GM21528 (cell line): Measurements from ENCODE around the gene C19orf47.
"Not testable (repeated sequence)": the region's sequence is repeated elsewhere in the genome, so short reads cannot be mapped to it uniquely, and the experiment has no call there.

Source experiments
- ATAC-seq: cut with Tn5 transposase; IDR thresholded peaks from one replicate; pipeline ENCODE4 v1.9.1; 2021; ENCODE audit warnings: mild to moderate bottlenecking, moderate library complexity; ENCODE audit not compliant: unreplicated experiment, low FRiP score

Gene C19orf47

DNA sequence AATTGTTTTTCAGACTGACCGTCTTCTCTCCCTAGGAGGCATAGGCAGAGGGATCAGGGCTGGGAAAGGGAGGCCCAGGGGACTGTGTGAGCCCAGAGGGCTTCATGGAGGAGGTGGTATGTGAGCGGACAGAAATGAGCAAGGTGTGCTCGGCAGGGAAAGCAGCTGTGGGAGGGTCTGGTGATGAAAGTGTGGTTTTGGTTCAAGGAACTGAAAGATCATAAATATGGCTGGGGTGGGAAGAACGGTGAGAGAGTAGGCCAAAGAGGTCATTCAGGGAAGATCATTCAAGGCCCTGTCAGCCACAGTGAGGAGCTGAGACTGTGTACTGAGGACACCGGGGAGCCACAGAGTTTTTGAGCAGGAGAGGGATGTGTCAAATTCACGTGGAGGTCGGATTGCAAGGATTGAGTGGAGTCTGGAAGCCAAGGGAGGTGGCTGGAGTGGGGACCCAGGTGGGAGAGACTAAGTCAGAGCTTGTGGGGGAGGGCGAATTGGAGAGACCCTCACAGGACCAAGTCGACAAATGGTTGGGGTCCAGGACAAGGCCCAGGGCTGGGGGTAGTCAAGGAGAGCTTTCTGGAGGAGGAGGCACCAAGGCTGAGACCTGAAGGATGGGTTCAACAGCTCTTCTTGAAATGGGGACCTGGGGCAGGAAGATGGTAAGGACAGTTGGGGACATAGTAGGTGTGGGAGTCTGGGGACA, 7.9 kb upstream of the C19orf47 start:
- no peak for ATAC-seq

DNA sequence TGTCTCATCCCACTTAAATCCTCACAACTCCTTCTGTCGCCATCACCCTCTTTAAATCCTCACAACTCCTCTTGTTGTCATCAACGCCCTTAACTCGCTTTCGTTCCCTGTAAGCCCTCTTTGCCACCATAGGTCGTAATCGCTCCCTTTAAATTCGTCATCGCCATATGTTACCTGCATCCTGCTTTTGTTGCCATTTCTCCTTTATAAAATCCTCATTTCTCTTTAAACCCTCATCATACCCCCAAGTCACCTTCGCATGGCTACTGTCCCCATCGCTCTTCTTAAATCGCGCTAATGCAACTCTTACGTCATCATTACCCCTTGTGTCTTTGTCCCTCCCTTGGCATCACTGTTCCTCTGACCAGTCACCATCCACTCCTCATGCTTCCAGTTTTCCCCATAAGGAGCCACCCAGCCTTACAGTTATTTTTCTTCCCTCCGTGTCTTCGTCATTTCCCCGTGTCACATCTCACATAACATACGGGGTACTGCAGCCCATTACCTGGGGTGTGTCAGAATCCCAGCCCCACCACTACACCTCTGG, 837 bp upstream of the C19orf47 start:
- peak; percentile 2 for ATAC-seq

DNA sequence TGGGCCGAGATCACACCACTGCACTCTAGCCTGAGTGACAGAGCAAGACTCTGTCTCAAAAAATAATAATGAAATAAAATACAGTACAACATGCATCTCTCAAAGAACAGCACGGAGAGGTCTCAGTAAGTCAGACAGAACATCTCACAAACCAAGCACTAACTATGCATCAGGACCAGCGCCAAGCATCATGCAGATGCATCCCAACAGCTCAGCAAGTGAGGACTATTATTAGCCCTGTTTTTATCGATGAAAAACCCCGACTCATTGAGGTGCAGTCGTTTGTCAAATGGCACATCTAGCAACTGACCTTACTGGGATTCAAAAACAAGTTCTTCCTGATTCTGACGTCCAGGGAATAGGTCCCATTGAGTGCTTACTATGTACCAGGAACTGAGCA, 3.8 kb downstream of the C19orf47 start:
- ATAC-seq, result no peak

DNA sequence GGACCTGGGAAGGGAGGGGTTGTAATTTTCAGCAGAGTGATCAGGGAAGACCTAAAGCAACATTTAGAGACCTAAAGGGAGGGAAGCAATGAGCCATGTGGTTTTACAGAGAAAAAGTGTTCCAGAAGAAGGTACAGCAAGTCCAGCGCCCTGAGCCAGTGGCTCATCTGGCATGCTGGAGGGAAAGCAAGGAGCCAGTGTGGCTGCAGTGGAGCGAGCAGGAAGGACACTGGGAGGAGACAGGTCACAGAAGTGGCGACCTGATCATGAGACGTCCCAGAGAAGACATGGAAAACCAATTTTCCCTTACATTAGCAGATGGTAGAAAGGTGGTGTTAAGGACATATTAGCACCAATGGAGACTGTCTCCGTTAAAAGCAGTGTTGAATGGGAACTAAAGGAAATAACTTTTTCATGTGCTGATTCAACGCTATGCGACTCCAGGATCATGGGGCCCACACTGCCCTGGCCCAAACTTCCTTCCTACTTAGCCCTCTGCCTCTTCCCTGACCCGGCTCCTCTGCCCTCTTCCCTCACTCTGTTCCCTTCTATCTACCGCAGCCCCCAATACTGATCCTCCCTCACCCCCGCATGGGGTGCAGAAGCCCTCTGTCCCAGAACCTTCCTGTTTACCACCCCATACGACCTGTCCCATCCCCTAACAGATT, 5.4 kb downstream of the C19orf47 start:
- no peak for ATAC-seq

DNA sequence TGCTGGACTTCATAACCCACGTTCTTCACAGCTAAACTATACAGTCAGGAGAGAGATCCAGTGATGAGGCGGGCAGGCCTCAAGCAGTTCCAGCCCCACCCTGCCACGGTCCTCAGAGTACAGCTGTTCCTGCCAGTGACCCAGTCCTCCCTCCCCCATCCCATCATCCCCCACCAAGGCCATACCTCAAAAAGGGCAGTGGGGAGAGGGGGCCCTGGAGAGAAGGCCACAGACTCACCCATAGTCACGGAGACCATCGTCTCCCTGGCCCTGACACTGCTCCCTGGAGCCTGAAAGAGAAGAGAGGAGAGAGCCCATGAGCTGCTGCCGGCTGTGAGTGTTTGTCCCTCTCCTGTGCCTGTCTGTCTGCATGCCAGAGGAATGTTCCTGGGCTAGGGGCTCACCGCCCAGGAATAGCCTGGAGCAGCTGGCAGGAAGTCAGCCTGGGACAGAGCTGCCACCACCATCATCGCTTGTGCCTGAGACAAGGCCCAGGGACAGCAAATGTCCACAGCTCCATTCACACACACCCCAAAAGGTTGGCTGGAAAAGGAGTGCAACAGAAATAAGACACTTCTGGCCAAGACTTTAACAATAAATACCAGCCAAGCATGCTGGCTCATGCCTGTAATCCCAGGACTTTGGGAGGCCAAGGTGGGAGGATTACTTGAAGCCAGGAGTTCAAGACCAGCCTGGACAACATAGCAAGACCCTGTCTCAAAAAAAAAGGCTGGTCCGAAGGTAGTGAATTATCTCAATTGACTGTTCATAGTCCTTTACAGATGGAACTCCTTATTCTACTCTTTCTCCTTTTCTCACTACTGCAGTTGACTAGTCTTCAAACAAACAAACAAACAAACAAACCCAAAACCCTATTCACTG, 6.4 kb downstream of the C19orf47 start:
- no peak for ATAC-seq

DNA sequence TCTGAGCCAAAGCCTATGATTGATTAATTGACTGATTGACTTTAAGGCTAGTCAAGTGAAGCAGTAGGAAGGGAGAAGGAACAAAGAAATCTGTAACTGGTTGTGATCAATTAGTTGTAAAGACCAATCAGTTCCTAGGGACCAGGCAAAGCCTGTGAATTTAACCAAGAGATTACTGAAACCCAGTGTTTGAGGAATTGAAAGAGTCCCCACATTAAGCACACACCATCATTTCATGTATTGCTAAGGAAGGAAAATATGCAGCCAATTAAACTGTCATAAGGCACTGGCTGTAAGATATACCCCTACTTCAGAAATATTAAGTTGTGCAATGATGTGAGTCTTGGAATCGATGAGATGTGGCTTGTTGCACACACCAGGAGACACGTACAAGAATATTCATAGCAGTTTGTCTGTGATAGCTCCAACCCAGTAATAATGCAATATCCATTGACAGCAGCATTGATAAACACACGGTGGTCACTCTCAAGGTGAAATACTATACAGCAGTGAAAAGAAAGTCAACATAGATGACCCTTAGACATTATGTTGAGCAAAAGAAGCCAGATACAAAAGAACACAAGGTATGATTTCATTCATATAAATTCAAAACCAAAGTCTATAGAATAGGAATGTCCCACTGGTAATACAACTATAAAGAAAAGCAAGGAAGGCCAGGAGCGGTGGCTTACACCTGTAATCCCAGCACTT, 9.0 kb downstream of the C19orf47 start:
- no peak for ATAC-seq

DNA sequence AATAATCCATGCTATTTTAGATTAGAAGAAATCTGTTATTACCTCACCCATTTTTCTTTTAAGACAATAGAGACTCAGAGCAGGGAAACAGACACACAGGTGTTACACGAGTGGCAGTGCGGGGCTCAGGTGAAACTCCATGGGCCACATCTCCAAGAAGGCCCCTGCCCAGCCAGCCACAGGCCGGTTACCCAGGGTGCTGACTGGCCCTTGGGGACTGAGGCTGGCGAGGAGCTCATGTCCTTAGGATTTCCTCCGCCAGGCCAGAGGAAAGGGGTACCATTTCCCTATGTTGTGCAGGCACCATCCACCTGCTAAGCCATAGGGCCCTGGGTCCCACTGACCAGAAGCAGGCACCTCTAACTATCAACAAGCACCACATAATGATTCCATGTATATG, 10.6 kb downstream of the C19orf47 start:
- ATAC-seq, result no peak

DNA sequence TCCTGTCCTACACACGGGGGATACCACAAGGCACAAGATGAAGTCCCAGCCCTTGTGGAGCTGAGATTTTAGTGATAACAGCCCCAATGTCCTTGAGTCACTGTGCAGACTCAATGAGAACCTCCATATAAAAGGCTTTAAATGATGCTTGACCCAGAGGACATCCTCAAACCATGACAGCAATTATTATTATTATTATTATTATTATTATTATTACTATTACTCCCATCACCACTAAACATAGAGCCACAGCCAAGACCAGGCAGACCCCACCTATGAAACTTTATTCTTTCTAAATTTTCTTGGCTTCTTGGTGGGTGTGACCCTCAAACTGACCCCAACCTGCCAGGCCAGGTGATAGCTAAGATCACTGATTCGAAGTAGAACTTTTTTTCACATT, 11.1 kb downstream of the C19orf47 start:
- ATAC-seq, result no peak

DNA sequence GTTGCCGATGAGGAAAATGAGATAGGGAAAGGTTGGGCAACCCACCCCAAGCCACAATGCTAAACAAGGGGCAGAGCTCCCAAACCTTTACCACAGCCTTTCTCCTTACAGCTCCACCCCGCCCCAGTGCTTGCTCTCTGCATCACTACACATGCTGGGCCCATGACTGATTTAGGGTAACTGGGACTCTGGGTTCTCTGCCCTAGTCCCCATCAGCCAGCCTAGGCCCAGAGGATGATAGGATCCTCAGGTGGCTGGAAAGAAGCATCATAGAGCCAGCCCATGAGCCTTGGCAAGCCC, 11.6 kb downstream of the C19orf47 start:
- no peak for ATAC-seq

DNA sequence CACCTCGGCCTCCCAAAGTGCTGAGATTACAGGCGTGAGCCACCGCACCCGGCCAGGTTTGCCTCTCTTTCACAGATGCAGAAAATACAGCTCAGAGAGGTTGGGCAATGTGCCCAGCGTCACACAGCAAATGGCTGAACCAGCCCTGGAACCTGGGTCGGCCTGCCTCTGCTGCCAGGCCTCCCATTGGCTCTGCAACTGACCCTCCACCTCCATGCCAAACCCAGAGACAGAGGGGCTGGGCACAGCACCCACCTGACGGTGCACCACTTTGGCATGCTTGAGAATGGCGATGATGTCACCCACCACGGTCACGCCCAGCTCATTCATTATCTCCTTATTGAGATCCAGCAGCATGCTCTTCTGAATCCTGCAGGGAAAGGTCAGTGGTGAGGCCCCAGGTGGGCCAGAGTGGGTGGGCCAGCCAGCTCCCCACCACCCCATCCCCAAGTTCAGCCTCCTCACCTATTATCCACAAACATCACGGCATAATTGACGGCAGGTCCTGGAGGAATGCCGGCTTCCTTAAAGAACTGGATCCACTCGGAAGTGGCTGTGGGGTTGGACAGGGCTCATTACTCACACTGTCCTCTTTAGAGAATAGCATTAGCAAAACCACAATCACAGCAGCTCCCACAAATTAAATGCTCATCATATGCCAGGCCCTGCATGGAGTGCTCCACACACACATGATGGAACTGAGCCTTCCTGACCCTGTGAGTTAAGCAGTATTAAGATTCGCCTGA, 12.2 kb downstream of the C19orf47 start:
- no peak for ATAC-seq

DNA sequence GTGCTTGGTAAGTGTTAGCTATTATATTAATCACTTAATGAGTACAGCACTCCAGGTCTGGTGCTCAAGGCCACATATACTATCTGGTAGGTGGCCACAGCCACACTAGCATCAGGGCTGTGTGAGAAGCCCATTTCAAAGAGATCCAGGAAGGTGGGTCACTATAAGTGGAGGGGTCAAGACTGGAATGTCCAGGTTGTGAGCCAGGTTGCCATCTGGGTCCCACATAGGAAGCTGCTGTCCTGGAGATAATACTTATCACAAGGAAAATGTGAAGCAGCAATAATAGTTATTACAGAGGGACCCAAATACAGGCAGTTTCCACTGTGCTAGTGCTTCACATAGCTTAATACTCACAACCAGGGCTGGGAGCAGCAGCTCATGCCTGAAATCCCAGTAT, 13.1 kb downstream of the C19orf47 start:
- no peak for ATAC-seq

DNA sequence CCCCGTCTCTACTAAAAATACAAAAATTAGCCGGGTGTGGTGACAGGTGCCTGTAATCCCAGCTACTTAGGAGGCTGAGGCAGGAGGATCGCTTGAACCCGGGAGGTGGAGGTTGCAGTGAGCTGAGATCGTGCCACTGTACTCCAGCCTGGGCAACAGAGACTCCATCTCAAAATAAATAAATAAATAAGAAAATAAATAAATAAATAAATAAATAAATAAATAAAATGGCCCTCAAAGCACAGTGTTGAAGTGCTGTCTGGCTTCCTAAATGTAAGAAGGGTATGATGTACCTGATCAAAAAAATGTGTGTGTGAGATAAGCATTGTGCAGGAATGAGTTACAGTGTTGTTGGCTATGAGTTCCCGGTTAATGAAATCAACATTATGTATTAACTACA, 15.1 kb downstream of the C19orf47 start:
- ATAC-seq, result not testable (repeated sequence)

DNA sequence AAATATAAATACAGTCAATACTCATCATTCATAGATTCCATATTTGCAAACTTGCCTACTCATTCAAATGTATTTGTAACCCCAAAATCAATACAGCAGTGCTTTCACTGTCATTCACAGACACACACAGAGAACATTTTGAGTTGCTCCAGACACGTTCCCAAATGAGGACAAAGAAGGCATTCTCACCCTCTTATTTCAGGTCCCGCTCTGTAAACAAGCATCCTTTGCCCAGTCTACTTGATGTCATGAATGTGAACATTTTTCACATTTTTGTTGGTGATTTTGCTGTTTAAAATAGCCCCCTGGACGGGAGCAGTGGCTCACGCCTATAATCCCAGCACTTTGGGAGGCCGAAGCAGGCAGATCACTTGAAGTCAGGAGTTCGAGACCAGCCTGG, 15.5 kb downstream of the C19orf47 start:
- ATAC-seq, result no peak

DNA sequence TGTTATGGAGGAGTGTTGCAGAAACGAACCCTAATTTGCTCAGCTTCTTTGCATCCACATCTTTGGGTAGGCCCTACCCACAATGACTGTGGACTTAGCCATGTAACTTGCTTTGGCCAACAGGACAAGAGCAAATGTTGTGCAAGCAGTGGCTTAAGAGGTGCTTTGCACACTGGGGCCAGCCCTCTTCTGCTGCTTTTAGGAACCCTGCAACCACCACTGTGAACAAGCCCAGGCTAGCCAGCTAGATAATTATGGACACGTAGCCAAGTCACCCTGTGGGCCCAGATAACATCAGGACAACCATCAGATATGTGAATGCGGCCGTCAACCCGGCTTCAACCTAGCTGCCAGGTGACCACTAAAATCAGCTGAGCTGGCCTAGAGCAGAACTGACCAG, 17.1 kb downstream of the C19orf47 start:
- ATAC-seq, result no peak

DNA sequence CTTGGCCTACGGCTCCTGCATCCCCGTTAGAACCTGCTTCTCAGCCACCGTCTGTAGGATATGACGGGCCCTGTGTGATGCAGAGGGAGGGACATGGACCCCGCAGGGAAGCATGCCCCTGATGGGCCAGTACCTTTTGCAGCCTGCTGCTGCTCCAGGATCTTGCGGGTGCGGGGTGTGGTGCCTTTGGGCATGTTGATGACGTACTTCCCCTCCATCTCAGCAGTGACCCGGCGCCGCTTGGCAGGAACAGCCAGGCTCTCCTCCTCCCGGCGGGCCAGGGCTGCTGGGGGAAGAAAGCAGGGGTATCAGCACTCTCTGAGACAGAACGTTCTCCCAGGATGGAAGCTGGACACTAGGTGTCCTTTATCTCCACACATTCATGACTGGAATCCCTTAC, 22.0 kb downstream of the C19orf47 start:
- no peak for ATAC-seq

DNA sequence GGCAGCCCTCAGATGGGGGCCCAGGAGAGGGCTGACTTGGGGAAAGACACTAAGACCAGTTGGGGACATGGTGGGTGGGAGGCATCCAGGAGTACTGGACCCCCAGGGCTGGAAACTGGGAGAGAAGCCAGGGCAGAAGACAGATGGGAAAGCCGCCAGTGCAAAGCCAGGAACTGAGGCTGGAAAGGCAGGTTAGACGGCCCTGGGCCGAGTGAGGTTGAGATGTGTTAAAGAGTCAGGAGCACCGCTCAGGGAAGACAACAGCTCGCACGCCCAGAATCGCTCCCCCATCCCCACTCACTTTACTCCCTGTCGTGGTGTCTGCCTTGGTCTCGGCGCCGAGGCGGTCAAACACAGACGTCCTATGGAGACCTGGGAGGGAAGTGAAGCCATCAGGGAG, 24.5 kb downstream of the C19orf47 start:
- no peak for ATAC-seq

DNA sequence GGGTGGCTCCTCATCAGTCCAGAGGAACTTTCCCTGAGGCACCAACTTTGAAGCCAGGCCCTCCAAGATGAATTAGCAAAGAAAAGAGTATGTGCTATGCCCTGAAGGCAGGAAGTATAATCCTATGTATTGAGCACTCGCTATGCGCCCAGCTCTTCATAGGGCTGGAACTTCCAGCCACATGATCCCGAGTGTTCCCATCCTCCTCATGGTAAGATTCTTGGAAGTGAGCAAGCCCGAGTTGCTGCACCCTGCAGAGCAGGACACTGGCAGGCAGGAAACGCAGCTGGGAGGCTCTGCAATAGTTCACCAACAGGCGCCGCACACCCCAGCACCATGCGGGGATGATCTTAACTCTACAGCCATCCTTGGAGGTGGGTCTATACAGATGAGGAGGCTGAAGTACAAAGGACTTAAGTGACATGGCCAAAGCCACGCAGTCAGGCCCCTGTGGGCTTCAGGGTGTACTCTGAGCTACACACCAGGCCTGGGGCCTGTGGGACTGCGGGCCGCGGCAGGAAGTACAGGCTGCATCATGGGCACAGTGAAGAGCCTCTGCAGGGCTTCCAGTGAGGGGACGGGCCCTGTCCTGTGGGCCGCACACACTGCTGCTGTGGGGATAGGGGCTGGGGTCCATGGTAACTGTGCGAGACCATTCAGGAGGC, 25.1 kb downstream of the C19orf47 start:
- no peak for ATAC-seq

DNA sequence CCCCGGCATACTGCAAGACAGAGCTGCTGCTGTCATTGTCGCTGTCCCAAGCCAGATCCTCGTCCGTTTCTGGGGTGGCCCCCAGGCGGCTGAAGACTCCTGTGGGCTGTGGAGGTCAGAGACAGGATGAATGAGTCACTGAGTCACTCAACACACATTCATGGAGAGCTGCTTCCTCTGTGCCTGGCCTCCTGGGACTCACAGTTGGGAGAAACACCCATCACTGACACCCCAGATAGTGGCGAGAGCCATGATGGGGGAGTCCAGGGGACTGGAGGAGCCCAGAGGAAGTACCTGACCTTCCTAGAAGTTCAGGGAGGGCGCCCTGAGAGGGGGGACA, 26.0 kb downstream of the C19orf47 start:
- ATAC-seq, result no peak

DNA sequence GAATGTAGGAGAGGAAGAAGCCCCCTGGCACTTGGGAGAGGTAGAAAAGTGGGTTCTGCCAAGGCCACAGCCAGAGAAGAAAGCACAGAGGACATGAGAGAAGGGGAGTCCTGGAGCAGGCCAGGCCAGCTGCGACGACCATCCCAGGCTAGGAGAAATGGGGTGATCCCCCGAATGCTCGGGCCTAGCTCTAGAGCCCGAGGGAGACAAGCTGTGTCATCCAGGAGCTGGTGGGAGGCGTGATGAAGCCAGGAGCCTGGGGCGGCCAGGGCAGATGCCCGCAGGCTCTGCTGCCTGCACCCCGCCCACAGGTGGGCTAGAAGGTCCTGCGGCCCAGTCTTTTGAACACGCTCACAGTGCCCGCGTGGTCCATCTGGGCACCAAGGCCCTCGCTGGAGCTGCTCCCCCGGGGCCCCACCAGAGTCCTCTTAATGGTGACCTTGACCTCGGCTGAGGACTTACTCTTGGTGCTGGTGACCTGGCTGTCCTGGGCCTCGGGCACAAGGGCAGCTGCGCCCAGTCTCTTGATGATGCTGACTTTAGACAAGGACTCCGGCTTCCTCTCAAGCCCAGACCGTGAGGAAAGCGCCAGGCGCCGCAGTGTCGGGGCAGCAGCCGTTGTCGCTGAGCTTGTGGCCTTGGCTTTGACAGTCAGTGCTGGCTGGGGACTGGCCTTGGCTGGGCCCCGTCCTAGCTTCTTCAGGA, 26.5 kb downstream of the C19orf47 start:
- no peak for ATAC-seq
